OCI-LY7 (cell line): Measurements from ENCODE around the gene PSAP. TPM values are rescaled to one million over a fixed set of nuclear protein-coding genes. Genes with fewer than 3 reads are reported as not detected.

Source experiments
- BruUV-seq: library from RNA; stranded (reverse); fragments of 400-500 nt; replicated peaks from 2 replicates; lab custom pipeline; 2021; lab: Mats Ljungman, UMichigan
- CTCF ChIA-PET: fragments of 300-600 bp; sonication (Branson Sonifier 250); formaldehyde crosslinking; loops from one replicate; lab custom pipeline; 2022; ENCODE audit warnings: antibody characterized with exemption; ENCODE audit not compliant: unreplicated experiment; lab: Charles Lee
- POLR2A ChIA-PET: fragments of 300-600 bp; sonication (Branson Sonifier 250); formaldehyde crosslinking; loops from one replicate; lab custom pipeline; 2022; ENCODE audit warnings: antibody characterized with exemption; lab: Charles Lee
- DNase-seq: peaks from one replicate; pipeline ENCODE4 v3.0.0-alpha.2; 2015; ENCODE audit warnings: low spot score
- H2AFZ ChIP-seq: fragments of 200-600 bp; sonication (generic), shearing (Covaris generic); 2 replicates; pipeline ENCODE4 v1.6.1; 2014; ENCODE audit warnings: mild to moderate bottlenecking, antibody characterized with exemption, low read length, moderate library complexity
- H3K27ac ChIP-seq: fragments of 200-600 bp; sonication (generic); 2 replicates; pipeline ENCODE4 v1.5.1; 2014; ENCODE audit warnings: mixed run types, low read depth, mild to moderate bottlenecking, moderate library complexity, low read length, inconsistent platforms; ENCODE audit not compliant: poor library complexity, severe bottlenecking
- H3K36me3 ChIP-seq: fragments of 200-600 bp; sonication (generic); 2 replicates; pipeline ENCODE4 v1.6.1; 2014; ENCODE audit warnings: mild to moderate bottlenecking, antibody characterized with exemption, low read length, moderate library complexity, mixed read lengths; ENCODE audit not compliant: insufficient read depth
- H3K4me1 ChIP-seq: fragments of 200-600 bp; sonication (generic); 2 replicates; pipeline ENCODE4 v1.5.1; 2014; ENCODE audit warnings: mild to moderate bottlenecking, low read length; ENCODE audit not compliant: insufficient read depth, poor library complexity, severe bottlenecking
- H3K4me2 ChIP-seq: fragments of 200-600 bp; sonication (generic); 2 replicates; pipeline ENCODE4 v1.6.1; 2014; ENCODE audit warnings: mild to moderate bottlenecking, low read length
- H3K4me3 ChIP-seq: fragments of 200-600 bp; sonication (generic); 2 replicates; pipeline ENCODE4 v1.5.1; 2014; ENCODE audit warnings: mild to moderate bottlenecking, low read depth, low read length; ENCODE audit not compliant: poor library complexity, severe bottlenecking
- H3K79me2 ChIP-seq: fragments of 200-600 bp; sonication (generic); 2 replicates; pipeline ENCODE4 v1.6.1; 2016; ENCODE audit warnings: low read depth, mild to moderate bottlenecking, low read length, moderate library complexity, mixed read lengths; ENCODE audit not compliant: insufficient read depth
- H3K9me2 ChIP-seq: fragments of 200-600 bp; sonication (generic); 2 replicates; pipeline ENCODE4 v1.6.1; 2016; ENCODE audit warnings: mild to moderate bottlenecking, low read length, mixed read lengths; ENCODE audit not compliant: insufficient read depth
- H3K9me3 ChIP-seq: fragments of 200-600 bp; sonication (generic); 2 replicates; pipeline ENCODE4 v1.6.1; 2014; ENCODE audit warnings: mild to moderate bottlenecking, mixed run types, low read length, mixed read lengths
- H4K20me1 ChIP-seq: fragments of 200-600 bp; sonication (generic); 2 replicates; pipeline ENCODE4 v1.6.1; 2014; ENCODE audit warnings: mild to moderate bottlenecking, antibody characterized with exemption, low read length, moderate library complexity, mixed read lengths; ENCODE audit not compliant: insufficient read depth
- EZH2phosphoT487 ChIP-seq: fragments of 200-600 bp; sonication (generic); IDR thresholded peaks from 2 replicates; pipeline ENCODE4 v1.6.1; 2018; ENCODE audit warnings: low read depth, borderline replicate concordance, mild to moderate bottlenecking, mixed run types, antibody characterized with exemption, low read length, moderate library complexity, mixed read lengths
- intact Hi-C: fragments of 100-400 bp; cut with micrococcal nuclease; formaldehyde crosslinking; loops from one replicate; pipeline ENCODE4 v1.10.0; 2022; ENCODE audit not compliant: unreplicated experiment
- total RNA-seq, 2 experiments: library from RNA; depleted of rRNA in 1 of 2; stranded (reverse); fragments of >200 nt in 1 of 2; shearing (Covaris generic) in 1 of 2; gene quantifications; 2 replicates each; pipeline ENCODE4 v1.2.3, GENCODE V29; 2014 to 2022
- TF ChIP-seq, protein P1 (sequence below): fragments of 200-600 bp; sonication (generic); conservative IDR thresholded peaks from 2 replicates; pipeline ENCODE4 v1.5.1; 2014; ENCODE audit warnings: mild to moderate bottlenecking, antibody characterized with exemption, low read length, moderate library complexity, mixed read lengths

The PSAP gene
- total RNA-seq, 2 experiments from 2014 or later = 163 to 200 TPM

DNA sequence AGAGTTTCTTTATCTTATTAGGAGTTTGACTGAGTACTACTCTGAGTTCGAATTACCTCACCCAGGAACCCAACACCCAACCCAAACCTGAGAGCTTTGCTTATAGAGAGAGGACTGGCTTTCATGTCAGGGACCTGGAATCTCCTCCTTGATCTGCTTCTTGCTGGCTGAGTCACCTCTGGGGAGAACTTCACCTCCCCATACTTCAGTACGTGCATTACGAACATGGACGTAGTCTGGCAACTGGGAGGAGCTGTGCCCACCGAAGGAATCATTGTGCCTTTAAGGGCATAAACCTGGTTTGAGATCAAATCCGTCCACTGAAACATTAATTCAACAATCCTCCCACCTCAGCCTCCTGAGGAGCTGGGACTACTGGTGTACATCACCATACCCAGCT is 12.2 kb upstream of the PSAP start:
- Histone ChIP-seq H3K4me3 (no peak overlapping the region), H3K9me2 (no peaks in the 10 kb centered on the region), H4K20me1 (no peaks in the 10 kb centered on the region), H3K4me2 (no peak overlapping the region), H3K9me3 (no peaks in the 10 kb centered on the region), H3K36me3 (no peaks in the 10 kb centered on the region), H3K27ac (no peak overlapping the region), H2AFZ (no peak overlapping the region), H3K79me2 (no peaks in the 10 kb centered on the region), H3K4me1 (peaks cover 54% of the 10 kb centered on the region)
- ChIA-PET POLR2A (interaction anchor here (0.6 kb wide), 1 partner anchor 130 kb away, joined by 3 read pairs; no protein-coding TSS in a partner anchor), CTCF (interaction anchor here (0.6 kb wide), 1 partner anchor 42 kb away, joined by 3 read pairs; no protein-coding TSS in a partner anchor)
- BruUV-seq = no TSS peak
- TF ChIP-seq, protein P1, sequence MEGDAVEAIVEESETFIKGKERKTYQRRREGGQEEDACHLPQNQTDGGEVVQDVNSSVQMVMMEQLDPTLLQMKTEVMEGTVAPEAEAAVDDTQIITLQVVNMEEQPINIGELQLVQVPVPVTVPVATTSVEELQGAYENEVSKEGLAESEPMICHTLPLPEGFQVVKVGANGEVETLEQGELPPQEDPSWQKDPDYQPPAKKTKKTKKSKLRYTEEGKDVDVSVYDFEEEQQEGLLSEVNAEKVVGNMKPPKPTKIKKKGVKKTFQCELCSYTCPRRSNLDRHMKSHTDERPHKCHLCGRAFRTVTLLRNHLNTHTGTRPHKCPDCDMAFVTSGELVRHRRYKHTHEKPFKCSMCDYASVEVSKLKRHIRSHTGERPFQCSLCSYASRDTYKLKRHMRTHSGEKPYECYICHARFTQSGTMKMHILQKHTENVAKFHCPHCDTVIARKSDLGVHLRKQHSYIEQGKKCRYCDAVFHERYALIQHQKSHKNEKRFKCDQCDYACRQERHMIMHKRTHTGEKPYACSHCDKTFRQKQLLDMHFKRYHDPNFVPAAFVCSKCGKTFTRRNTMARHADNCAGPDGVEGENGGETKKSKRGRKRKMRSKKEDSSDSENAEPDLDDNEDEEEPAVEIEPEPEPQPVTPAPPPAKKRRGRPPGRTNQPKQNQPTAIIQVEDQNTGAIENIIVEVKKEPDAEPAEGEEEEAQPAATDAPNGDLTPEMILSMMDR = no peak
- no peak for TF ChIP-seq EZH2phosphoT487
- no peak for DNase-seq
- intact Hi-C loops = no loop called here

DNA sequence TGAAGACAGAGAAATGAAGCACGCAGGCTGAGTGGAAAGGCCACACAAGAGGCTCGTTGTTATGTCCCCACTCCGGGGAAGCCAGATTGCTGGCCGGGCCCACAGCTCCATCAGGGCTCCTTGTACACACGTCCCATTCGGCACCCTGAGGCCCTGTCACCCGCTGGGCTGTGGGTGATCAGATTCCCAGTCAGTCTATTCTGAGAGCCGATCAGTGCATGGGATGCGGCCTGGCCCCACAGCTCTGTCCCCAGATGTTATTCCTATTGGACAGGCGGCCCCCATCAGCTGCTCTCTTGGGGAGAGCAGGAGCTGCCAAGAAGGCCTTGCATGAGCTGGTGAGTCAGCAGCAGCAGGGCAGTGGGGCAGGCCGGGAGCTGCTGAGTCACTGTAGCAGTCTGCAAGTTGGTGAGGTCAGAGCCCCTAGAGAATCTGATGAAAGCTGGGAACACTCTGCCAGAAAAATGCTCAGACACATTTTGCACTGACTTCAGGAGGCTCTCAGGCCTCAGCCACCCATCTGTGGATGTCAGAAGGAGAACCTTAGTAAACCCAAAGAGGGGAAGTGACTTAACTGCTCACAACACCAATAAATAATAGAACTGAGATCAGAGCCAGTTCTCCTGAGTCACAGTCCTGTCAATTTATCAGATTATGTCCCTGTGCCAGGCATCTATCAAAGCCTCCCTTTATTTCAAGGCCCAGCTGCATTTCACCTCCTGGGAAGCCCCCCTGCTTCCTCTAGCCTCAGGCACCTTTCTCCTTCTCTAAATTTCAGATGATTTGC is 9.4 kb upstream of the PSAP start:
- TF ChIP-seq, protein P1 = no peak
- TF ChIP-seq EZH2phosphoT487 = no peak
- H3K4me3 ChIP-seq = peak overlapping the region; percentile 54
- no peaks in the 10 kb centered on the region for H3K36me3 ChIP-seq
- intact Hi-C loops = no loop called here
- CTCF ChIA-PET = interaction anchor here (1.0 to 1.8 kb wide), 4 partner anchors 8 to 108 kb away, joined by 3 to 10 read pairs (median 4); partner anchors contain the start of gene PSAP
- TSS peak; percentile 69 for BruUV-seq
- peak; percentile 65 for DNase-seq
- H3K4me2 ChIP-seq = peak overlapping the region; percentile 77
- H3K27ac ChIP-seq = peak overlapping the region; percentile 83
- peaks cover 57% of the 10 kb centered on the region for H3K4me1 ChIP-seq
- no peaks in the 10 kb centered on the region for H3K9me3 ChIP-seq
- no peaks in the 10 kb centered on the region for H3K79me2 ChIP-seq
- POLR2A ChIA-PET = interaction anchor here (0.7 to 4.0 kb wide), 12 partner anchors 9 to 132 kb away, joined by 3 to 42 read pairs (median 4); partner anchors contain the start of gene PSAP
- H4K20me1 ChIP-seq = no peaks in the 10 kb centered on the region
- H3K9me2 ChIP-seq = no peaks in the 10 kb centered on the region
- H2AFZ ChIP-seq = peak overlapping the region; percentile 75
